ENCODE measurements around the gene KCNJ6.

- no peak for TF ChIP-seq CTCF (IDR thresholded peaks at IDR 0.05 in 2 of 3, conservative IDR thresholded peaks at IDR 0.05 in 1 of 3; ENCODE audit: borderline replicate concordance in 1 of 3, insufficient read depth in 1 of 3, low read depth in 2 of 3, low read length in 2 of 3)
- TF ChIP-seq JUND (IDR thresholded peaks at IDR 0.05): no peak
- TF ChIP-seq SIN3A (IDR thresholded peaks at IDR 0.05; ENCODE audit: low read depth): no peak
- TF ChIP-seq YY1 (IDR thresholded peaks at IDR 0.05; ENCODE audit: extremely low read depth, insufficient replicate concordance, low read depth, low read length): no peak
- no peak for TF ChIP-seq POLR2AphosphoS5 (IDR thresholded peaks at IDR 0.05; ENCODE audit: low read depth, low read length)
Measured at GRCh38 chr21:37855647-37856625, 60.3 kb downstream of the KCNJ6 start.

Measured in HCT116 (cell line).